Measurements from ENCODE around the gene S100A1.
A peak's percentile ranks its signal among the peaks of the same experiment; 100 is the strongest.
"Not testable (repeated sequence)": the region's sequence is repeated elsewhere in the genome, so short reads cannot be mapped to it uniquely, and the experiment has no call there.

Gene S100A1

GRCh38 chr1:153658400-153659174 lies 30.4 kb downstream of the S100A1 start, which contains the start of gene SNAPIN:
SNAPIN (plus strand) TSS chr1:153658703; CDS start chr1:153658744, 41 bp downstream.
- DNase-seq (ENCODE audit: low read depth), result peak; percentile 88

- no peak for DNase-seq (ENCODE audit: low read depth)
Measured at GRCh38 chr1:153659175-153659534, 30.9 kb downstream of the S100A1 start.

GRCh38 chr1:153659656-153660055 lies 31.4 kb downstream of the S100A1 start:
- no peak for DNase-seq (ENCODE audit: low read depth)

- no peak for DNase-seq (ENCODE audit: low read depth)
Measured at GRCh38 chr1:153661111-153661708, 33.0 kb downstream of the S100A1 start.

GRCh38 chr1:153662269-153662668 lies 34.0 kb downstream of the S100A1 start:
- no peak for DNase-seq (ENCODE audit: low read depth)

GRCh38 chr1:153663211-153663610 lies 35.0 kb downstream of the S100A1 start:
- no peak for DNase-seq (ENCODE audit: low read depth)

- DNase-seq (ENCODE audit: low read depth), result no peak
Measured at GRCh38 chr1:153667439-153667838, 39.2 kb downstream of the S100A1 start.

GRCh38 chr1:153668672-153669071 lies 40.4 kb downstream of the S100A1 start:
- DNase-seq (ENCODE audit: low read depth), result not testable (repeated sequence)

- DNase-seq (ENCODE audit: low read depth), result no peak
Measured at GRCh38 chr1:153669606-153670005, 41.4 kb downstream of the S100A1 start.

- DNase-seq (ENCODE audit: low read depth), result no peak
Measured at GRCh38 chr1:153670257-153670858, 42.1 kb downstream of the S100A1 start.

- DNase-seq (ENCODE audit: low read depth), result peak; percentile 90
Measured at GRCh38 chr1:153670859-153671627, 42.8 kb downstream of the S100A1 start, which contains the start of gene ILF2. ILF2 (minus strand) TSS chr1:153670993; CDS start chr1:153670922, 71 bp downstream.

- peak; percentile 27 for DNase-seq (ENCODE audit: low read depth)
Measured at GRCh38 chr1:153671628-153672353, 43.6 kb downstream of the S100A1 start.

GRCh38 chr1:153673511-153673910 lies 45.3 kb downstream of the S100A1 start:
- no peak for DNase-seq (ENCODE audit: low read depth)

- peak; percentile 29 for DNase-seq (ENCODE audit: low read depth)
Measured at GRCh38 chr1:153677718-153678518, 49.7 kb downstream of the S100A1 start.

GRCh38 chr1:153678519-153679336 lies 50.5 kb downstream of the S100A1 start, which contains the start of gene NPR1:
NPR1 (plus strand) TSS chr1:153678688; CDS start chr1:153679109, 421 bp downstream.
- DNase-seq (ENCODE audit: low read depth), result no peak

- no peak for DNase-seq (ENCODE audit: low read depth)
Measured at GRCh38 chr1:153679337-153680119, 51.3 kb downstream of the S100A1 start.

- no peak for DNase-seq (ENCODE audit: low read depth)
Measured at GRCh38 chr1:153680120-153680403, 51.8 kb downstream of the S100A1 start.

All from stimulated activated CD8-positive, alpha-beta memory T cell treated with anti-CD3 and anti-CD28 coated beads, Interleukin-4, amount 100 ng/mL, for 24 hours (primary cell).